Endodermal cell (in vitro differentiated cells): Measurements from ENCODE around the gene SFN. TPM values are rescaled to one million over a fixed set of nuclear protein-coding genes. Genes with fewer than 3 reads are reported as not detected.
"Not testable (repeated sequence)": the region's sequence is repeated elsewhere in the genome, so short reads cannot be mapped to it uniquely, and the experiment has no call there.

ENCODE experiments used
- DNase-seq: peaks from one replicate; pipeline ENCODE4 v3.0.0-alpha.2; 2017
- H3K27ac ChIP-seq: 2 replicates; pipeline ENCODE4 v1.5.1; 2013; ENCODE audit warnings: mild to moderate bottlenecking, low read depth, low read length, moderate library complexity
- H3K27me3 ChIP-seq: 2 replicates; pipeline ENCODE4 v1.6.1; 2013; ENCODE audit warnings: mild to moderate bottlenecking, low read length, moderate library complexity; ENCODE audit not compliant: insufficient read depth, control insufficient read depth, poor library complexity, severe bottlenecking
- H3K36me3 ChIP-seq: 2 replicates; pipeline ENCODE4 v1.7.0; 2013; ENCODE audit warnings: mild to moderate bottlenecking, low read length, moderate library complexity; ENCODE audit not compliant: control insufficient read depth, insufficient read depth
- H3K4me1 ChIP-seq: one replicate; pipeline ENCODE4 v1.7.0; 2013; ENCODE audit warnings: low read length; ENCODE audit not compliant: control insufficient read depth, insufficient read depth
- H3K4me3 ChIP-seq: 2 replicates; pipeline ENCODE4 v1.5.1; 2013; ENCODE audit warnings: mild to moderate bottlenecking, low read length, moderate library complexity
- H3K9ac ChIP-seq: 2 replicates; pipeline ENCODE4 v1.6.1; 2013; ENCODE audit warnings: mild to moderate bottlenecking, low read length, moderate library complexity; ENCODE audit not compliant: poor library complexity, severe bottlenecking; ENCODE audit errors: extremely low read depth
- H3K9me3 ChIP-seq: 2 replicates; pipeline ENCODE4 v1.6.1; 2013; ENCODE audit warnings: mild to moderate bottlenecking, low read length, moderate library complexity; ENCODE audit not compliant: control insufficient read depth
- H3K27ac Mint-ChIP-seq: 2 replicates; pipeline ENCODE4 v1.8.0; 2020; ENCODE audit warnings: mixed read lengths
- H3K27me3 Mint-ChIP-seq: 2 replicates; pipeline ENCODE4 v1.8.0; 2021; ENCODE audit warnings: mild to moderate bottlenecking, mixed read lengths; ENCODE audit not compliant: insufficient read depth
- H3K36me3 Mint-ChIP-seq: 2 replicates; pipeline ENCODE4 v1.8.0; 2020; ENCODE audit warnings: low read depth, mixed read lengths
- H3K4me1 Mint-ChIP-seq: 2 replicates; pipeline ENCODE4 v1.8.0; 2020; ENCODE audit warnings: mixed read lengths
- H3K4me3 Mint-ChIP-seq: 2 replicates; pipeline ENCODE4 v1.8.0; 2020; ENCODE audit warnings: mild to moderate bottlenecking, moderate library complexity, mixed read lengths
- H3K9me3 Mint-ChIP-seq: 2 replicates; pipeline ENCODE4 v1.8.0; 2020; ENCODE audit warnings: mild to moderate bottlenecking, mixed read lengths
- CTCF ChIP-seq: fragments of 200-600 bp; sonication (generic); conservative IDR thresholded peaks from 2 replicates; pipeline ENCODE4 v1.5.0; 2021; ENCODE audit warnings: antibody characterized with exemption, mild to moderate bottlenecking
- WGBS, 2 experiments: methylation state at CpG; one replicate each; pipeline versions ENCODE4 v1.1.5 to v1.1.7; 2013; ENCODE audit warnings: missing lambda C conversion rate in 2 of 2, mixed read lengths in 1 of 2; ENCODE audit not compliant: insufficient coverage in 1 of 2, insufficient read length in 1 of 2; 5-methylcytosine and 5-hydroxymethylcytosine counted together
- total RNA-seq, 2 donors: library from RNA; stranded (reverse); fragmentation: NEBNext Ultra II Directional in 1 of 2; extraction: Animal tissue kit (Norgen Biotek cat#: 25700) in 1 of 2; gene quantifications; 2 replicates in 1 of 2; 3 replicates in 1 of 2; pipeline ENCODE4 v1.2.1, GENCODE V29; 2021

Gene SFN
- total RNA-seq, 2 donors from 2014 or later, result 1.5 to 2.6 TPM

- WGBS, 2 experiments, result 79 to 100% methylated on average over 1 to 2 of the region's 2 CpGs
- Histone ChIP-seq H3K9me3 (no peaks in the 10 kb centered on the region), H3K4me3 (no peak overlapping the region), H3K36me3 (peaks cover 36% of the 10 kb centered on the region), H3K27ac (no peak overlapping the region), H3K9ac (no peak overlapping the region), H3K4me1 (no peaks in the 10 kb centered on the region), H3K27me3 (no peaks in the 10 kb centered on the region)
- Mint-ChIP-seq H3K27ac (no peak overlapping the region), H3K27me3 (no peaks in the 10 kb centered on the region), H3K36me3 (peaks cover 24% of the 10 kb centered on the region), H3K9me3 (no peaks in the 10 kb centered on the region), H3K4me1 (peaks cover 1% of the 10 kb centered on the region), H3K4me3 (no peak overlapping the region)
- TF ChIP-seq CTCF, result no peak
- DNase-seq, result no peak
Measured at GRCh38 chr1:26877326-26877725, 14.4 kb downstream of the SFN start.

GRCh38 chr1:26879793-26880192 is 16.8 kb downstream of the SFN start:
- H3K36me3 Mint-ChIP-seq, result peaks cover 48% of the 10 kb centered on the region
- Histone ChIP-seq H3K27me3 (no peaks in the 10 kb centered on the region), H3K4me1 (no peaks in the 10 kb centered on the region), H3K27ac (no peak overlapping the region), H3K4me3 (no peak overlapping the region), H3K36me3 (peaks cover 56% of the 10 kb centered on the region), H3K9ac (no peak overlapping the region), H3K9me3 (no peaks in the 10 kb centered on the region)
- no peaks in the 10 kb centered on the region for H3K27me3 Mint-ChIP-seq
- H3K4me1 Mint-ChIP-seq, result peaks cover 1% of the 10 kb centered on the region
- no peaks in the 10 kb centered on the region for H3K9me3 Mint-ChIP-seq
- no peak overlapping the region for H3K27ac Mint-ChIP-seq
- TF ChIP-seq CTCF, result no peak
- H3K4me3 Mint-ChIP-seq, result no peak overlapping the region
- DNase-seq, result no peak
- 94 to 100% methylated on average over 2 to 4 of the region's 4 CpGs for WGBS, 2 experiments

- 97 to 98% methylated on average over 4 to 6 of the region's 6 CpGs for WGBS, 2 experiments
- peaks cover 59% of the 10 kb centered on the region for H3K36me3 Mint-ChIP-seq
- H3K4me1 ChIP-seq, H3K27ac Mint-ChIP-seq, H3K9me3 Mint-ChIP-seq, H3K4me3 Mint-ChIP-seq, H3K4me1 Mint-ChIP-seq, H3K27me3 ChIP-seq, H3K9me3 ChIP-seq, H3K27me3 Mint-ChIP-seq, H3K9ac ChIP-seq, H3K4me3 ChIP-seq, DNase-seq, H3K27ac ChIP-seq: not testable (repeated sequence)
- H3K36me3 ChIP-seq, result peaks cover 70% of the 10 kb centered on the region
Measured at GRCh38 chr1:26881611-26882010, 18.7 kb downstream of the SFN start.
